ENCODE data around the gene YTHDC2.

Gene YTHDC2

DNA sequence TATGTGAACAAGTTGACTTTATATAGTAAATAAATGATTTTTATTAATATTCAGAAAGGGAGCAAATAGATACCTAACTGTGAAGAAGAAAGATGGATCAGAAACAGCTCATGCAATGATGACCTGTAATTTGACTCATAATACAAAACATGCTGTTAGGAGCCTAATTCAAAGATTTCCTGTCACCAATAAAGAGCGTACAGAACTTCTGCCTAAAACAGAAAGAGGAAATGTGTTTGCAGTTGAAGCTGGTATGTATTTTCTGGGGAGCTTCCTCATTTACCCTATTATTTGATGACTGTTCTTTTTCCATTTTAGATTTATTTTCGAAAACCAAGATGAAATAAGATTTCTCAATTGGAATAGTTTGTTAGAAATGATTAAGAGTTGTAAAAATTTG is 11.4 kb downstream of the YTHDC2 start:
- no peak overlapping the region for H3K27ac ChIP-seq (replicated peaks)
- no peak overlapping the region for H3K4me3 ChIP-seq (replicated peaks; ENCODE audit: insufficient read depth, low read length)
- peak in 1 of 2 experiments; percentile 2 for DNase-seq (ENCODE audit: low read depth in 1 of 2, low spot score in 1 of 2)

DNA sequence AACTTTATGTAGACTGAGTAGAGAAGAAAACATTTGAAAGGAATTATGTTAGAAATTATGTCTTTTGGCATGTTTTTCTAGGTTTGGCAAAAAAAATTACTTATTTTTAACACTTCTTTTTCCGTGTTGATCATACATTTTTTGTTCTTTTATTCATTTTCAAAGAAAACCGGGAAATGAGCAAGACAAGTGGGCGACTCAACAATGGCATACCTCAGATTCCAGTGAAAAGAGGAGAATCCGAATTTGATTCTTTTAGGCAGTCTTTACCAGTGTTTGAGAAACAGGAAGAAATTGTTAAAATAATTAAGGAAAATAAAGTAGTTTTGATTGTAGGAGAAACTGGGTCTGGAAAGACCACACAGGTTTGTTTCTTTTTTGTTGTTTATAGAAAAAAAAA is 12.9 kb downstream of the YTHDC2 start:
- TF ChIP-seq POLR2AphosphoS5 (IDR thresholded peaks at IDR 0.05; ENCODE audit: low read depth) (no peak), GABPA (IDR thresholded peaks at IDR 0.05; ENCODE audit: low read depth) (no peak), SPI1 (IDR thresholded peaks at IDR 0.05; ENCODE audit: borderline replicate concordance, low read depth) (no peak)
- TF ChIP-seq, protein P1, sequence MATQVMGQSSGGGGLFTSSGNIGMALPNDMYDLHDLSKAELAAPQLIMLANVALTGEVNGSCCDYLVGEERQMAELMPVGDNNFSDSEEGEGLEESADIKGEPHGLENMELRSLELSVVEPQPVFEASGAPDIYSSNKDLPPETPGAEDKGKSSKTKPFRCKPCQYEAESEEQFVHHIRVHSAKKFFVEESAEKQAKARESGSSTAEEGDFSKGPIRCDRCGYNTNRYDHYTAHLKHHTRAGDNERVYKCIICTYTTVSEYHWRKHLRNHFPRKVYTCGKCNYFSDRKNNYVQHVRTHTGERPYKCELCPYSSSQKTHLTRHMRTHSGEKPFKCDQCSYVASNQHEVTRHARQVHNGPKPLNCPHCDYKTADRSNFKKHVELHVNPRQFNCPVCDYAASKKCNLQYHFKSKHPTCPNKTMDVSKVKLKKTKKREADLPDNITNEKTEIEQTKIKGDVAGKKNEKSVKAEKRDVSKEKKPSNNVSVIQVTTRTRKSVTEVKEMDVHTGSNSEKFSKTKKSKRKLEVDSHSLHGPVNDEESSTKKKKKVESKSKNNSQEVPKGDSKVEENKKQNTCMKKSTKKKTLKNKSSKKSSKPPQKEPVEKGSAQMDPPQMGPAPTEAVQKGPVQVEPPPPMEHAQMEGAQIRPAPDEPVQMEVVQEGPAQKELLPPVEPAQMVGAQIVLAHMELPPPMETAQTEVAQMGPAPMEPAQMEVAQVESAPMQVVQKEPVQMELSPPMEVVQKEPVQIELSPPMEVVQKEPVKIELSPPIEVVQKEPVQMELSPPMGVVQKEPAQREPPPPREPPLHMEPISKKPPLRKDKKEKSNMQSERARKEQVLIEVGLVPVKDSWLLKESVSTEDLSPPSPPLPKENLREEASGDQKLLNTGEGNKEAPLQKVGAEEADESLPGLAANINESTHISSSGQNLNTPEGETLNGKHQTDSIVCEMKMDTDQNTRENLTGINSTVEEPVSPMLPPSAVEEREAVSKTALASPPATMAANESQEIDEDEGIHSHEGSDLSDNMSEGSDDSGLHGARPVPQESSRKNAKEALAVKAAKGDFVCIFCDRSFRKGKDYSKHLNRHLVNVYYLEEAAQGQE (IDR thresholded peaks at IDR 0.05; ENCODE audit: insufficient replicate concordance, low read depth) = no peak
- TF ChIP-seq, protein P2, sequence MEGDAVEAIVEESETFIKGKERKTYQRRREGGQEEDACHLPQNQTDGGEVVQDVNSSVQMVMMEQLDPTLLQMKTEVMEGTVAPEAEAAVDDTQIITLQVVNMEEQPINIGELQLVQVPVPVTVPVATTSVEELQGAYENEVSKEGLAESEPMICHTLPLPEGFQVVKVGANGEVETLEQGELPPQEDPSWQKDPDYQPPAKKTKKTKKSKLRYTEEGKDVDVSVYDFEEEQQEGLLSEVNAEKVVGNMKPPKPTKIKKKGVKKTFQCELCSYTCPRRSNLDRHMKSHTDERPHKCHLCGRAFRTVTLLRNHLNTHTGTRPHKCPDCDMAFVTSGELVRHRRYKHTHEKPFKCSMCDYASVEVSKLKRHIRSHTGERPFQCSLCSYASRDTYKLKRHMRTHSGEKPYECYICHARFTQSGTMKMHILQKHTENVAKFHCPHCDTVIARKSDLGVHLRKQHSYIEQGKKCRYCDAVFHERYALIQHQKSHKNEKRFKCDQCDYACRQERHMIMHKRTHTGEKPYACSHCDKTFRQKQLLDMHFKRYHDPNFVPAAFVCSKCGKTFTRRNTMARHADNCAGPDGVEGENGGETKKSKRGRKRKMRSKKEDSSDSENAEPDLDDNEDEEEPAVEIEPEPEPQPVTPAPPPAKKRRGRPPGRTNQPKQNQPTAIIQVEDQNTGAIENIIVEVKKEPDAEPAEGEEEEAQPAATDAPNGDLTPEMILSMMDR (IDR thresholded peaks at IDR 0.05; ENCODE audit: insufficient read depth, low read length) = no peak
- Histone ChIP-seq H3K4me3 (replicated peaks; ENCODE audit: insufficient read depth, low read length) (no peak overlapping the region), H3K27me3 (ENCODE audit: insufficient read depth, poor library complexity, severe bottlenecking) (no peaks in the 10 kb centered on the region), H3K27ac (replicated peaks) (no peak overlapping the region)
- DNase-seq (ENCODE audit: low read depth in 1 of 2, low spot score in 1 of 2) = no peak

More for the DNA sequence above, 11.4 kb downstream of the YTHDC2 start:
- no peaks in the 10 kb centered on the region for H3K27me3 ChIP-seq (ENCODE audit: insufficient read depth, poor library complexity, severe bottlenecking)
- TF ChIP-seq SPI1 (IDR thresholded peaks at IDR 0.05; ENCODE audit: borderline replicate concordance, low read depth) (peak; percentile 90), GABPA (IDR thresholded peaks at IDR 0.05; ENCODE audit: low read depth) (no peak), POLR2AphosphoS5 (IDR thresholded peaks at IDR 0.05; ENCODE audit: low read depth) (no peak)
- TF ChIP-seq, protein P2 (IDR thresholded peaks at IDR 0.05; ENCODE audit: insufficient read depth, low read length) = no peak
- TF ChIP-seq, protein P1 (IDR thresholded peaks at IDR 0.05; ENCODE audit: insufficient replicate concordance, low read depth) = no peak

DNA sequence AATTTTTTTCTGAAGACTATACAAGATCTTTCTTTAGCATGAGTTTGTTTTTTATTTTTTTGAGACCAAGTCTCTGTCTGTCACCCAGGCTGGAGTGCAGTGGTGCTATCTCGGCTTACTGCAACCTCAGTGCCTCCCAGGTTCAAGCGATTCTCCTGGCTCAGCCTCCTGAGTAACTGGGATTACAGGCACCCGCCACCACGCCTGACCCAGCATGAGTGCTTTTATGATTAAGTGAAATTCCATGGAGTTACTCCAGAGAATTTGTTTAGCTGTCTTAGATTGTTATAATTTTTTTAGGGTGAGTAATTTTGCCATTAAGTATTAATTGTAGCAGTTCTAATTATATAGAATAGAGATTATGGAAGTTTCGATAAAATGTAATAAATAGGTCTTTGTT is 14.3 kb downstream of the YTHDC2 start:
- TF ChIP-seq POLR2AphosphoS5 (IDR thresholded peaks at IDR 0.05; ENCODE audit: low read depth) (no peak), GABPA (IDR thresholded peaks at IDR 0.05; ENCODE audit: low read depth) (no peak), SPI1 (IDR thresholded peaks at IDR 0.05; ENCODE audit: borderline replicate concordance, low read depth) (no peak)
- TF ChIP-seq, protein P2 (IDR thresholded peaks at IDR 0.05; ENCODE audit: insufficient read depth, low read length) = no peak
- TF ChIP-seq, protein P1 (IDR thresholded peaks at IDR 0.05; ENCODE audit: insufficient replicate concordance, low read depth) = no peak
- no peak overlapping the region for H3K4me3 ChIP-seq (replicated peaks; ENCODE audit: insufficient read depth, low read length)
- no peak overlapping the region for H3K27ac ChIP-seq (replicated peaks)
- no peaks in the 10 kb centered on the region for H3K27me3 ChIP-seq (ENCODE audit: insufficient read depth, poor library complexity, severe bottlenecking)
- no peak for DNase-seq (ENCODE audit: low read depth in 1 of 2, low spot score in 1 of 2)
